Measurements from ENCODE around the gene CD209. TPM values are rescaled to one million over a fixed set of nuclear protein-coding genes. Genes with fewer than 3 reads are reported as not detected.
A peak's percentile ranks its signal among the peaks of the same experiment; 100 is the strongest.

CD209 gene
- total RNA-seq, 2 experiments from 2014 or later = not detected

DNA sequence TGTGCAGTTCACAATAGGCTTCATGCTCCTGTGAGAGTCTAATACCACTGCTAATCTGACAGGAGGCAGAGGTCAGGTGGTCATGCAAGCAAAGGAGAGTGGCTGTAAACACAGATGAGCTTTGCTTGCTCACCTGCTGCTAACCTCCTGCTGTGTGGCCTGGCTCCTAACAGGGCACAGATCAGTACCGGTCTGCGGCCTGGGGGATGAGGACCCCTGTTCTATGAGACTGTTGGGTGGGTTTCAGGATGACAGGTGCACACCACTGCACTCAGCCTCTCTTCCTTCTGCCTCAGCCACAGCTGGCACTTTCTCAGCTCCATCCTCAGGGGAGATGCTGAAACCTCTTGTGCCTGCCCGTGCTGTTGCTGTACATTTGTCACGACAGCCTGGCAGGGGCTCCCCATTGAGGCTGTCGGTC, 25.1 kb downstream of the CD209 start:
- POLR2A ChIA-PET = interaction anchor here (0.6 kb wide), 1 partner anchor 11 kb away, joined by 3 read pairs; no protein-coding TSS in a partner anchor

DNA sequence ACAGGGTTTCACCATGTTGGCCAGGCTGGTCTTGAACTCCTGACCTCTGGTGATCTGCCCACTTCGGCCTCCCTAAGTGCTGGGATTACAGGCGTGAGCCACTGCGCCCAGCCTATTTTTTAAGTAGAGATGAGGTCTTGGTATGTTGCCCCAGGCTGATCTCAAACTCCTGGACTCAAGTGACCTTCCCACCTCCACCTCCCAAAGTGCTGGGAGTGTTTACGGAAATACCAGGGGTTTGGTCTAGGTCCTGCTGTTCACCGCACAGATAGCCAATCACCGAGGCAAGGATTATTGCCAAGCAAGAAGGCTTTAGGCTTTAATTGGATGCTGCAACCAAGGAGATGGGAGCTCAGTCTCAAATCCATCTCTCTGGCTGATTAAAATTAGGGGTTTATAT, 27.0 kb downstream of the CD209 start:
- Histone ChIP-seq H3K79me2 (ENCODE audit: insufficient read depth, low read depth, low read length) (no peaks in the 10 kb centered on the region), H3K9me3 (ENCODE audit: low read length) (no peaks in the 10 kb centered on the region), H3K27ac (ENCODE audit: low read depth, low read length, poor library complexity, severe bottlenecking) (no peak overlapping the region), H3K9me2 (ENCODE audit: insufficient read depth, low read length) (no peaks in the 10 kb centered on the region), H3K4me2 (ENCODE audit: low read length) (no peak overlapping the region), H3K4me3 (ENCODE audit: low read depth, low read length, poor library complexity, severe bottlenecking) (no peak overlapping the region), H3K4me1 (ENCODE audit: insufficient read depth, low read length, poor library complexity, severe bottlenecking) (peaks cover 12% of the 10 kb centered on the region), H3K36me3 (ENCODE audit: insufficient read depth, low read length) (no peaks in the 10 kb centered on the region), H2AFZ (ENCODE audit: low read length) (no peak overlapping the region), H4K20me1 (ENCODE audit: insufficient read depth, low read length) (no peaks in the 10 kb centered on the region)
- POLR2A ChIA-PET = interaction anchor here (0.5 kb wide), 1 partner anchor 24 kb away, joined by 5 read pairs; no protein-coding TSS in a partner anchor
- CTCF ChIA-PET (ENCODE audit: unreplicated experiment) = no interaction called here
- no TSS peak for BruUV-seq (replicated peaks)
- no peak for DNase-seq (ENCODE audit: low spot score)
- TF ChIP-seq EZH2phosphoT487 (IDR thresholded peaks at IDR 0.05; ENCODE audit: borderline replicate concordance, low read depth, low read length) = no peak
- TF ChIP-seq, protein P1, sequence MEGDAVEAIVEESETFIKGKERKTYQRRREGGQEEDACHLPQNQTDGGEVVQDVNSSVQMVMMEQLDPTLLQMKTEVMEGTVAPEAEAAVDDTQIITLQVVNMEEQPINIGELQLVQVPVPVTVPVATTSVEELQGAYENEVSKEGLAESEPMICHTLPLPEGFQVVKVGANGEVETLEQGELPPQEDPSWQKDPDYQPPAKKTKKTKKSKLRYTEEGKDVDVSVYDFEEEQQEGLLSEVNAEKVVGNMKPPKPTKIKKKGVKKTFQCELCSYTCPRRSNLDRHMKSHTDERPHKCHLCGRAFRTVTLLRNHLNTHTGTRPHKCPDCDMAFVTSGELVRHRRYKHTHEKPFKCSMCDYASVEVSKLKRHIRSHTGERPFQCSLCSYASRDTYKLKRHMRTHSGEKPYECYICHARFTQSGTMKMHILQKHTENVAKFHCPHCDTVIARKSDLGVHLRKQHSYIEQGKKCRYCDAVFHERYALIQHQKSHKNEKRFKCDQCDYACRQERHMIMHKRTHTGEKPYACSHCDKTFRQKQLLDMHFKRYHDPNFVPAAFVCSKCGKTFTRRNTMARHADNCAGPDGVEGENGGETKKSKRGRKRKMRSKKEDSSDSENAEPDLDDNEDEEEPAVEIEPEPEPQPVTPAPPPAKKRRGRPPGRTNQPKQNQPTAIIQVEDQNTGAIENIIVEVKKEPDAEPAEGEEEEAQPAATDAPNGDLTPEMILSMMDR (conservative IDR thresholded peaks at IDR 0.05; ENCODE audit: low read length) = no peak
- intact Hi-C loops (cut with micrococcal nuclease; ENCODE audit: unreplicated experiment) = no loop called here

More for the DNA sequence above, 25.1 kb downstream of the CD209 start:
- BruUV-seq (replicated peaks) = no TSS peak
- intact Hi-C loops (cut with micrococcal nuclease; ENCODE audit: unreplicated experiment) = no loop called here
- peaks cover 12% of the 10 kb centered on the region for H3K4me1 ChIP-seq (ENCODE audit: insufficient read depth, low read length, poor library complexity, severe bottlenecking)
- no peaks in the 10 kb centered on the region for H3K79me2 ChIP-seq (ENCODE audit: insufficient read depth, low read depth, low read length)
- H4K20me1 ChIP-seq (ENCODE audit: insufficient read depth, low read length) = no peaks in the 10 kb centered on the region
- CTCF ChIA-PET (ENCODE audit: unreplicated experiment) = no interaction called here
- DNase-seq (ENCODE audit: low spot score) = no peak
- TF ChIP-seq EZH2phosphoT487 (IDR thresholded peaks at IDR 0.05; ENCODE audit: borderline replicate concordance, low read depth, low read length) = no peak
- TF ChIP-seq, protein P1 (conservative IDR thresholded peaks at IDR 0.05; ENCODE audit: low read length) = no peak
- H3K9me3 ChIP-seq (ENCODE audit: low read length) = no peaks in the 10 kb centered on the region
- no peak overlapping the region for H3K27ac ChIP-seq (ENCODE audit: low read depth, low read length, poor library complexity, severe bottlenecking)
- no peak overlapping the region for H3K4me2 ChIP-seq (ENCODE audit: low read length)
- H3K36me3 ChIP-seq (ENCODE audit: insufficient read depth, low read length) = no peaks in the 10 kb centered on the region
- H2AFZ ChIP-seq (ENCODE audit: low read length) = no peak overlapping the region
- no peaks in the 10 kb centered on the region for H3K9me2 ChIP-seq (ENCODE audit: insufficient read depth, low read length)
- no peak overlapping the region for H3K4me3 ChIP-seq (ENCODE audit: low read depth, low read length, poor library complexity, severe bottlenecking)

DNA sequence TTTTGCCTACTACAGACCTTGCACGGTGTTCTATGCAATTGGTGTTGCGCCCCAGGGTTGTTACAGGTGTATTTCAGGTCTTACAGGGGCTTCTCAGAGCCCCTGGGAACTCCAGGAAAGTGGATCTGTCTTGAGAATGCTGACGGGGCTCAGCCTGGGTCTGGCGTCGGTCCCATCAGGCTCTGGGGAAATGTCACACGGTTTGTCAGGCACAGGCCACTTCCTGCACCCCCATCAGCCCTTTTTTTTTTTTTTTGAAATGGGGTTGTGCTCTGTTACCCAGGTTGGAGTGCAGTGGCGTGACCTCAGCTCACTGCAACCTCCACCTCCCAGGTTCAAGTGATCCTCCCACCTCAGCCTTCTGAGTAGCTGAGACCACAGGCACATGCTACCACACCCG, 28.7 kb downstream of the CD209 start:
- intact Hi-C loops (cut with micrococcal nuclease; ENCODE audit: unreplicated experiment) = no loop called here

More for the DNA sequence above, 28.7 kb downstream of the CD209 start:
- BruUV-seq (replicated peaks) = no TSS peak
- Histone ChIP-seq H4K20me1 (ENCODE audit: insufficient read depth, low read length) (no peaks in the 10 kb centered on the region), H3K9me2 (ENCODE audit: insufficient read depth, low read length) (no peaks in the 10 kb centered on the region), H3K4me3 (ENCODE audit: low read depth, low read length, poor library complexity, severe bottlenecking) (no peak overlapping the region), H3K9me3 (ENCODE audit: low read length) (no peaks in the 10 kb centered on the region), H3K79me2 (ENCODE audit: insufficient read depth, low read depth, low read length) (no peaks in the 10 kb centered on the region), H3K4me1 (ENCODE audit: insufficient read depth, low read length, poor library complexity, severe bottlenecking) (peaks cover 17% of the 10 kb centered on the region), H3K4me2 (ENCODE audit: low read length) (no peak overlapping the region; the same call in 1 of the 2 replicates), H2AFZ (ENCODE audit: low read length) (peak overlapping the region; percentile 58), H3K27ac (ENCODE audit: low read depth, low read length, poor library complexity, severe bottlenecking) (no peak overlapping the region), H3K36me3 (ENCODE audit: insufficient read depth, low read length) (no peaks in the 10 kb centered on the region)
- TF ChIP-seq, protein P1 (conservative IDR thresholded peaks at IDR 0.05; ENCODE audit: low read length) = no peak
- TF ChIP-seq EZH2phosphoT487 (IDR thresholded peaks at IDR 0.05; ENCODE audit: borderline replicate concordance, low read depth, low read length) = no peak
- DNase-seq (ENCODE audit: low spot score) = peak; percentile 46
- CTCF ChIA-PET (ENCODE audit: unreplicated experiment) = interaction anchor here (1.0 kb wide), 1 partner anchor 15 kb away, joined by 4 read pairs; no protein-coding TSS in a partner anchor
- POLR2A ChIA-PET = interaction anchor here (0.6 kb wide), 3 partner anchors 60 to 1943 kb away, joined by 3 to 6 read pairs (median 3); no protein-coding TSS in a partner anchor
